HTERT RPE-1 (cell line): ENCODE results near the gene RNF32.
"Not testable (repeated sequence)": the region's sequence is repeated elsewhere in the genome, so short reads cannot be mapped to it uniquely, and the experiment has no call there.

Experiments used
- in situ Hi-C: fragments of 300-500 bp; cut with MboI; formaldehyde crosslinking; loops from 4 replicates; pipeline ENCODE4 v1.14.3; 2020; ENCODE audit warnings: low sequenced_read_pairs

Gene RNF32

DNA sequence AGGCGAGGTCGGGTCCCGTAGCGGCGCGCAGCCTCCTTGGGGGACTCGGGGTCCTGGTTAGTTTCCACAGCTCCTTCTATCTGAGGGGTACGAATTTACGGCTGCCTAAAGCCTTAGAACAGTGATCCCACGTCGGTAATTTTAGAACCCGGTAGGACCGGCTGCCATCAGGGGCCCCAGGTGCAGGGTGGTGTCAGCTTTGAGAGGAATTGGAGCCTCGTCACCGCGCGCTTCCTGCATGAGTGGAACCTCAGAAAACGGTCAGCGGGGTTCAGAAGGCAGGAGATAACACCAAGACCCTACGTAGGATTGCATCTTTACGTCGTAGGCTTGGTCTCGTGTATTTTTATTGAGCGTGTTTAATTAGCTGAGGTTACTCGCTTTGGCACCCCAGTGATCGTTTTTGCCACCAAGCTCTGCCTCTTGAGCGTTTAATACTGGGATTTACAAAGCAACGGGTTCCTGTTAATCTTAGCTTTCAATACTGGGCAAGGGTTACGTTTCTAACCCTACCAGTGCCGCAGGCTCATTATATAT is 443 bp downstream of the RNF32 start:
- in situ Hi-C loops = no loop called here

DNA sequence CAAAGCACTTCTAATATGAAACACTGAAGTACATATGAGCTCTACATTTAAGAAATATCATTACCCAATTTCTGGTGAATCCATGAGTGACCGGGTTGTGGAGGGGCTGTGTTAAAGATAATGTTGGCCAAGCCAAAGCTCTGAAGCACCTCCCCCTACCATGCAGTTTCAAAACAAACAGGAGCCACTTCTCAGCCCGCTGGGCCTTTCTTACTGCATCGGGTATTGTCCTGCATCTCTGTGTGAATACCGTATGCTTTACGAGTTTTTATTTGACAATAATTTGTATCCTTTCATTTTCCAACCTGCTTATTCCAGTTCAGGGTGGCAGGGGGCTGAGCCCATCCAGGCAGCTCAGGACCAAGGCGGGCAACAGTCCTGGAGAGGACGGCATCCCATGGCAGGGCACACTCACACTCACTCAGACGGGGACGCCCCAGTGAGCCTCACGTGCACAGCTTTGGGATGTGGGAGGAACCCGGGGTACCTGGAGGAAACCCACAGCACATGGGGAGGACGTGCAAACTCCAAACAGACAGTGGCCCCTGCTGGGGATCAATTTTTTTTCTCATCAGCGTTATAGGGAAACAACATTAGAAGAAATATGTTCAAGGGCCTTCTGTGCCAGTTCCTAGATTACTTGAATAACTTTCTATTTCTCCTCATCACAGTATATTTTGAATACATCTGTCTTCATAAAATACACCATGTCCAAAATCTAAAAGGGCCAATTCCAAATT is 1.9 kb downstream of the RNF32 start:
- in situ Hi-C loops = no loop called here

DNA sequence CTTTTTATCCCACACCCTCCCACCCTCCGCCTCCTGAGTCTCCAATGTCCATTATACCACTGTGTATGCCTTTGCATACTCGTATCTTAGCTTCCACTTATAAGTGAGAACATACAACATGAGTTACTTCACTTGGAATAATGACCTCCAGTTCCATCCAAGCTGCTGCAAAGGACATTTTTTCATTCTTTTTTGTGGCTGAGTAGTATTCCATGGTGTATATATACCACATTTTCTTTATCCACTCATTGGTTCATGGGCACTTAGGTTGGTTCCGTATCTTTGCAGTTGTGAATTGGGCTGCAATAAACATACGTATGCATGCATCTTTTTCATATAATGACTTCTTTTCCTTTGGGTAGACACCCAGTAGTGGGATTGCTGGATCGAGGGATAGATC is 6.8 kb downstream of the RNF32 start:
- in situ Hi-C loops = not testable (repeated sequence)

DNA sequence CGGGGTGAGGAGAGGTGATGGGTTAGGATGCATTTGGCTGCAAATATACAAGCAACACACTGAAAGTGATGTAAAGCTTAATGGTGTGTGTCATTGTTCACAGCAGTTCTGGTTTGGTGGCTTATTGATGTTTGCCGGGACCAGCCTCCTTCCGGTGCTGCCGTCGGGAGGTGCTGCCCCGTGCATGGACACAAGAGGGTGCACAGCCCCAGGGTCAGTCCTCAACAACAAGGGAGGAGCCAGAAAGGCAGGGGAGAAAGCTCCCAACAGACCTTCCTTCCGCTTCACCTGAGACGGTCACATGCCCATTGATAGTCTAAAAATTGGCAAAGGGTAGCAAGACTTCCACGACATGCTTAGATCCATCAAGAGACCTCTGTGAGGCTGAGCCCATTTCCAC is 9.5 kb downstream of the RNF32 start:
- in situ Hi-C loops = no loop called here

DNA sequence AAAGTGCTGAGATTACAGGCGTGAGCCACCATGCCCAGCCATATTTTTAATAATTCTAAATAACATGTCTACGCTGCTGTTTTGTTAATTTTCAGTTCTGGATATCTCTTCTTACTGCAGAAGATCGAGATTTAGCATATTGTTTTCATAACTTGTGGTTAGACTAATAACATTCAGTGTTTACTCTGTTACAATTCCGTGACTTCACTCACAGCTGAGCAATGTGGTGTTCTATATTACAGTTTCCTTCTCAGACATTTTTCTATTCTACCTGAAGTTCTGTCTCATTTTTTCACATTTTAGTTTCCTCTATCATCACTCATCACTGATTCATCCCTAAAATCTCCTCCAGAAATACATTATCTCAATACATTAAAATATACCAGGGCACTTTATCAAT is 10.9 kb downstream of the RNF32 start:
- in situ Hi-C loops = no loop called here

DNA sequence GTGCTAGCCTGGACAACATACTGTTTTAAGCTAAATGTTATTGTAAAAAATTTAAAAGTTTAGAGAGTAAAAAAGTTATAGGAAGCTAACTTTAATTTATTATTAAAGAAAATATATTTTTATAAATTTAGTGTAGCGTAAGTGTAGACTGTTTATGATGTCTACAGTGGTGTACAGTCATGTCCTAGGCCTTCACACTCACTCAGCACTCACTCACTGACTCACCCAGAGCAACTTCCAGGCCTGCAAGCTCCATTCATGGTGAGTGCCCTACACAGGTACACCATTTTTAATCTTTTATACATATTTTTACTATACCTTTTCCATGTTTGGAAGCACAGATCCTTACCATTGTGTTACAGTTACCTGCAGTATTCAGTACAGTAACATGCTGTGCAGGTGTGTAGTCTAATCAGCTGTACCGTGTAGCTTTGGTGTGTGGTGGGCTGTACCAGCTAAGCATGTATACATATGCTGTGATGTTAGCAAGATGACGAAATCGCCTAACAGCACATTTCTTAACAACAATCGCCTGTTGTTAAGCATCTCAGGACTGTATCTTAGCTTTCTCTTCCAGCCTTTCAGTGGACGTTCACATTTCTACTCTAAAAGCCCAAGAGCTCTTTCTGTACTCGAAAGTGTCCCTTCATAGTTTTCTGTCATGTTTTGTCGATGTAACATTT is 12.5 kb downstream of the RNF32 start:
- in situ Hi-C loops = no loop called here

DNA sequence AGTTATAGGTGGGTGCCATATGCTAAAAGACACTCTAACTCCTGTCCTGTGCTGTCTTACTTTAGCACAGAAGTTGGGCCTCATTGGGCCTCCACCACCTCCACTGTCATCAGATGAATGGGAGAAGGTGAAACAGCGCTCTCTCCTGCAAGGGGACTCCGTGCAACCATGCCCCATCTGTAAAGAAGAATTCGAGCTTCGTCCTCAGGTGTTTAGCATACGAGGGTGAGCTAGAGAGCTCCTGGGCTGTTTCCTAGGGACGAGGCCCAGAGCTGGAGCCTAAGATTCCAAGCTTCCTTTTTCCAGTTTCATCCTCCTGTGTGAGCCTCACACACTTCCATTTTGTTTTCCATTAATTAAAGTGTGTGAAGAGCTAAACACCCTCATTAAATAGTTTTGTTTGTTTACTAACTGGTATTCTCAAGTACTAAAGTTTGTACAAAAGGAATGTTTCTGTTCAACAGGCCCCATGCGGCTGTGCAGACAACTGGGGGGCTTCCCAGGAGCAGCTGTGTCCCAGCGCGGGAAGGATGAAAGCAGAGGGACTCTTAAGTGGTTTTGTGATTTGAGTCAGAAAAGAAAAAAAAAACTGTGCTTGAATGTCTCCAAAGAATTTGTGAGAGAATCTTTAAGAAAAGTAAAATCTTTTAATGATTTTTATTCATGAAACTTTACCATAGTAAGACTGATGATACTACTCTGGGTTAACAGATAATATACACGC is 14.1 kb downstream of the RNF32 start:
- in situ Hi-C loops = no loop called here

DNA sequence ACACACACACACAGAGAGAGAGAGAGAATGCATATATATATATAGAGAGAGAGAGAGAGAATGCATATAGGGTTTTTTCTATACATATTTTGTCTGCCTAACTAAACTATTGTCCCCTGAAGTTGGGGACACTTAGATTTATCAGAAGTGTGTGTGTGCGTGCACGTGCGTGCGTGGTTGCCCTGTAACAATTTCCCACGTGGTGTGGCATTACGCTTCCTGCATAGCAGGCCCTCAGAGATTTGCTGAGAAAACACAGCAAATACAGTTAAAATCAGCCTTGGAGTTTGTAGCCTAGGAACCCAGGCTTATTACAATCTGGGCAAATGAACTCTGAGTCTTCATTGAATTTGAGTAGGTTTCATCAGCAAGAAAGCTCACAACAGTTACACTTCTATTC is 14.7 kb downstream of the RNF32 start:
- in situ Hi-C loops = no loop called here

DNA sequence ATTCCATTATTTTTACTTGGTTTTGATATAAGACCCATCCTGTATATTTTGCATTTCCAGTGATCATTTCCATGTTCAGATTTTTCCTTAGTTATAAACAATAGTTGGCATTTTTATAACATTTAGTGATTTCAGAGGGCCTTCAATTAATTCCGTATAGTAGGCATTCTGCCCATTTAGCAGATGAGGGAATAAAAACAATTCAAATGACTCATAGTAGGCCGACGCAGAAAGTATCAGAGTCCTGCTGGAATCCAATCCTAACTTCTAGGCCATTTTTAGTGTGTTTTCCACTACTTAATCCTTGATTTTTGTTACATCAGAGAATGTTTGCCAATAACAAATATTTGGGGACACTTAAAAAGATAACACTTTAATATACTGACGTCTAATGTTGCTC is 15.4 kb downstream of the RNF32 start:
- in situ Hi-C loops = no loop called here

DNA sequence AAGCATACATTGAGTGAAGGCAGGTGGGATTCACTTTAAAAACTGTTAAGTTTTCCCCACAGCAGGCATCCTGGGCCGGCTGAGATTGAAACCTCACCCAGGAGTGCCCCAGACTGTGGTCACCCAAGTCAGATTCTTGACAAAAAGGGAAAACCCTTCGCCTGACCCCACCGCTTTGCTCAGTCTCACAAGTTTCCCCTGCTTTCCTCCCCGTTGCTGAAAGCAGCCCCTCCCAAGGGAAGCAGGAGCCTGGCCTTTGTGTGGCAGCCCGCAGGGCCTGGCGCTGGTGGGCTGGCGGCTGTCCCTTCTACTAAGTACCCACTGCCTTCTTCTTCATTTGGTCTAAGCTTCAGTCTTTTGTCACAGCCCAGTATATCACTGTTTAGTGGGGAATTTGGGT is 16.0 kb downstream of the RNF32 start:
- in situ Hi-C loops = no loop called here

DNA sequence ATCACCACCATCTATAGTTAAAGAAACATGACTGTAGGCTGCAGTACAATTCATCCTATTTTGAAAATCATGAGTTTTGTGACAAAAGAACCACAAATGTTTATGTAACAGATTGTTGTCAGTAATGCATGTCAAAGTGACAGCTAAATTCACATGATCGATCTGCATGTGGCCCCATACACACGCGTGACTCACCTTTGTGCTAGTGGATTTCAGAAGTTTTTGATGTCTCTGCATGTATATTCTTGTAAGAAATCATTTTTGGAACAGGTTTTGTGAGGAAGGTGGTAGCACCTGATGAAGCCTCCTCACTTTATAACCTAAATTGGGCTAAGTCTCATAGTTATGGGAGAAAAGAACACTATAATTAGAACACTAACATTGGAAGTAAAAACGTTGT is 17.1 kb downstream of the RNF32 start:
- in situ Hi-C loops = no loop called here

DNA sequence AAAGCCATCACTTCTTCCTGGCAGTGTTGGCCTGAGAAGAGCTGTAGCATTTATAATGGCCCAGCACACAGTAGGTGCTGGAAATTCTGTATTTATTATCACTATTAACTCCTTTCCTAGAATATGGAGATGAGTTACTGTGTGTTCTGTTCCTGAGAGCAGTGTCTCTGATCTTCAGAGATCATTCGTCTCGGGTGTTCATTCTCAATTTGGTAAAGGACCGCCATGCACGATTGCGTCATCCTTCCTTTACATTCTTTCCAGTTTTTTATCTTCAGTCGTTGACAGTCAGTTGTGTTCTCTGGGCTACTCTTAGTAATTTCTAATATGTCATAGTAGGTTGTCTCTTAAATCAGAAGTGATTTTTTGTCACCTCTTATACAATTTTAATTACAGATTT is 18.6 kb downstream of the RNF32 start:
- in situ Hi-C loops = no loop called here

DNA sequence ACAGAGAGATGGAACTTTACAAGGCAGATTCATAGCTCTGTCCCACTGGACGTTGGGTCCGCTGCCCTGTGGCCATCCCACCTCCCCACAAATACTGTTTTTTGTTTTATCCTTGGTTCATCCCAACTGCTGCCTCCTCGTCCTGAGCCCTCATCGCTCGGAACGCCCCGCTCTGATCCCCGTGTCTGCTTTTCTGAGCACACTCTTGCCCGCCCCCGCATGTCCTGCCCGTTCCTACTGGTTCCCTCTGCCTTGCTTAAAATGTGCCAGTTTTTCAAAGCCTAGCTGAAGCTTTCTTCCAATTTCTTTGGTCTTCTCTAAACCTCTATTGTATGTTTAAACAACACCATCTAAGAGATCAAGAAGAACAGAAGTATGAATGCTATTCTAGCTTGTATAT is 19.4 kb downstream of the RNF32 start:
- in situ Hi-C loops = no loop called here

DNA sequence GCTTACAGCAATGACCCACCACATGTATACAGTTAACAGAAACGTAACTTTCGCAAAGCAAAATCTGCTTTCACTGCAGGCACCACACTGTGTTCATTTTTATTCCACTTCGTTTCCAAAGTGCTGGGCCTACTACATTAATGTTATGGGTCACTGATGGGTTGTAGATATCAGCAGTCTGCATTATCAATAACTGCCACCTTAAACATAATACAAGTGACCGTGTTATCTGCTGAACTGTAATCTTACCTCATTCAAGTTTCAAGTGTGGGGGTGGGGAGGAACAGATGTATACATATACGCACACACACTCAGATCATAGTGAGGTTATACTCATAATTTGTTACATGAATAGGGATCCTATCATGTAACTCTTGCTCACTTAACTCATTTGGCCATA is 21.1 kb downstream of the RNF32 start:
- in situ Hi-C loops = no loop called here

DNA sequence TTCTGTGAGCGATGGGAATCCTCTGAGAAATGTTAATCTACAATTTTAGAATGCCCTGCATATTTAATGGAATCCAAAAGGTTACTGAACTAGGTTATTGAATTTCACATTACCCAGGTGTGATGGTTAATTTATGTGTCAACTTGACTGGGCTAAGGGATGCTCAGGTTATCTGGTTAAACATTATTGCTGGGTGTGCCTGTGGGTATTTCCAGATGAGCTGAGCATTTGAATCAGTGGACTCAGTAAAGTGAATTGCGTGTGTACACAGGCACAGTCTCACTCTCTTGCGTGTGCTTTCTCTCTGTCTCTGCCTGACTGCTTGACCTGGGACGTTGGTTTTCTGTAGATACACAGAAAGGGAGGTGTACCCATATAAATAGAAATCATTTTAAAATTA is 21.7 kb downstream of the RNF32 start:
- in situ Hi-C loops = no loop called here

DNA sequence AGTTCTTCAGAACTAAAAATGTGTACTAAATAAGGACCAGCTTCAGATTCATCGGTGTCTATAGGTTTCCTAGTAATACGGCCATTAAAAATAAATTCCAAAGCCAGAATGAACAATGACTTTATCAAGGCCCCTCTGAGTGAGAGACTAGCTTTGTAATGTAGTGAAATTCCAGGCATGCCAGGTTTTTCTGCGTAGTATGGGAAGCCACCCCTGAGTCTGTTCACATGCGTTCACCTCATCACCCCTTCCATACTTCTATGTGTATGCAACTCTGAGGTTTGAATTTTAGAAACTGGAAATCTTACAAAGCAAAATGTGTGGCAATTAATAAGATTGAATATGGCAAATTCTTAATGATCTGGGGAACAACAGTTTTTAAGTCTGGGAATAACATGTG is 24.5 kb downstream of the RNF32 start:
- in situ Hi-C loops = no loop called here

DNA sequence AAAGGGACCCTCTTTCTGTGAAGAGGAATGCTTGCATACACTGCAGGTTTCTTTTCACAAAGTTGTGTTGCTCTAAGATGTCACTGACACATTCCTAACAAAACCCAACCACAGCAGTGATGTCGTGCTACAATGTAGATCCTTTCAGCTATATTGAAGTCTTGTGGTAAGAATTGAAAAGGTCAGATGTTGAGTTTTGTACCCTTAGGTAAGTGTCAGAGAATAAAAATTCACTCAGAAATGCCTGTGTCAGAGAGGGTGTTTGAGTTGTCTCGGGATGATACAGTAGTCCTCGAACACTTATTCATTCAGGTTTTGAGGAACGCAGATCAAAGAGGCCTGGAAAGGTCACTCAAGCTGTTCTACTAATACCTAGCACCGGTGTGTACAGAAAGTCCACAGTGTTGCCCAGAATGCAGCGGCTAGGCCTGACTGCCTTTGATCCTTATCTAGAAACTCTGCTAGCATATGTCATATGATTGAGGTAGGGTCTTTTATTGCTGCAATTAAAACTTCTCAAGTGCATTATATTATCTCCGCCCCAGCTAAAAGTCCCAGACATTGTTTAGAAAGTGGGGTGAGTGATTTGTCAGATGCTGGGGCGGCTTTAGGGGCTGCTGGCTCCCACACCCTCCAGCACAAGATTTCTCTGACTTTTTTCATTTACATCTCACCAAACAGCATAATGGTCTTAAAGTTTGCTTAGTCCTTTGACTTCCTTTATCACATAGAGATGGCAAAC is 26.0 kb downstream of the RNF32 start:
- in situ Hi-C loops = no loop called here

DNA sequence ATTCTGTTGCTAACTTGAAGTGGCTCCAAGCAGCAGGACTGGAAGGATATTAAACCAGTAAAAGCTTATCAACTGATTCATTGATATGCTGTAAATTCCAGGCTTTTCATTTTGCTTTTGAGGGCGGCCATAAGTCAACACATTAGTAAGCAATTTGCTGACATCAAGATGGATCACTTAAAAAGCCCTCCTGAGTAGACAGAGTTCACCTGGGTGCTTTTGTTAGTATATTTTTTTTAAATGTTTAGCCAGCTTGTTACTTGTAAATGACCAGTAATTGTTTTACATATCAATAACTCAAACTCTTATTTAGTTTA is 26.5 kb downstream of the RNF32 start:
- in situ Hi-C loops = no loop called here

DNA sequence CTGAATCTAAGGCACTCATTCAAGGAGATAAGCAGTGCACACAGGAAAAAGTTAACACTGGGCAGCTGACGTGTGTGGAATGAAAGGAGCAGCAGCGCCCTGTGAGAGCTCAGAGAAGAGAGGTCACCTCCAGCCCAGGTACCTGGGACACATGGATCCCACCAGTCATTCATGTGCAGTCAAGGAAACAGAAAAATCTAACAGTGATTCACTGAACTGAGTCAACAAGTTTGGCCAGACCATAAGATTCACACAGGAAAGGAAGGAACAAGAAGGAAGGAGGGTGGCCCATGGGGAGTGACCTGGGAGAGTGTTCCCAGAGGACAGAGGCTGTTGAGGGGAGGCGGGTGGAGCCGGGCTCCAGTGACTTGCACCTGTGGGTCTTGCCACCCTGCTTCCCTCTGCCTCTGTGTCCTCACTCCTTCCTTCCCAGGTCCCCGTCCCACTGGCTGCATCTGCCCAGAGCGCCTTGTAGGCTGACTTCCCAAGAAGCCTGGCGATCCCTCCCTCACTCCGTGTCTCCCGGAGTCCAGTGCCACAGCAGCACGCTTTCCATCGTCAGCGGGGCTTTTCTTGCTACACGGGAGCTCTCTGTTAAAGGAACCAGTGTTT is 27.7 kb downstream of the RNF32 start:
- in situ Hi-C loops = no loop called here

DNA sequence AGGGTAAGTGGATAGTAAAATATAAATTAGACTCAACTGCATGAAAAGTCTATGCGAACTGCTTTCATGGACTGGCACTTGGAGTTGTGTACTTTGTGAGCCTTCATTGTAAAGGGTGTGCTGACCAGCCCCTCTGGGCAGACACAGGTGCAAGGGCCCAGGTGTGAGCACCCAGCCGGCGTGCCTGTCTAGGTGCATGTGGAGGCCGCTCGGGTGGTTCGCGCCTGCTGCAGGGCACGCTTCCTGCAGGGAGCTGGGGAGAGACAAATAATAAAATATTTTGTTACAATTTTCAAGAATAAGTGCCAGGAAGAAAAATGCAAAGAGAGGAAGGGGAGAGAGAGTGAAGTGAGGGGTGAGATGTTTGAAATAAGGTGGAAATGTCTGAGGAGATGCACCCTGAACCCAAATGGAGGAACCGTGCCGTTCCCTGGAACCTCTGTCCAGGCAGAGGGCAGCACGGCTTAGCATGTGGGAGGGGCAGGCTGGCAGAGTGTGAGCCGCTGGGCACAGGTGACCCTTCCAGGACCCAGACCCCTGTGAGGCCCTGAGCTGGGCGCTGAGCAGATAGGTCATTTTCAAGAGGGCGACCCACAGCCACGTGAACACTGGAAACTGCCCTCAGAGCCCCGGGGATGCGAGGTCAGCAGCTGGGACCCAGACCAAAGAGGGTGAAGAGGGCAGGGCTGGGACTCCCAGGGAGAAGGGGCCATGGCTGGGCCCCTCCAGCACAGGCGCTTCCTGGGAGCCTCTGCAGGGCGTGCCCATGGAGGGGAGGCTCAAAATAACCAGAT is 28.7 kb downstream of the RNF32 start:
- in situ Hi-C loops = no loop called here
